B cell (primary cell): Measurements from ENCODE around the gene WRNIP1.

Experiments used
- EZH2 ChIP-seq: IDR thresholded peaks from 2 replicates; pipeline ENCODE4 v1.6.1; 2012; ENCODE audit warnings: borderline replicate concordance, low read depth, mild to moderate bottlenecking, moderate library complexity, low read length; ENCODE audit not compliant: insufficient read depth, poor library complexity, severe bottlenecking
- TF ChIP-seq, protein P1 (sequence below): fragments of 200-600 bp; IDR thresholded peaks from one replicate; pipeline ENCODE4 v1.8.0; 2022; ENCODE audit warnings: antibody characterized with exemption, mild to moderate bottlenecking

DNA sequence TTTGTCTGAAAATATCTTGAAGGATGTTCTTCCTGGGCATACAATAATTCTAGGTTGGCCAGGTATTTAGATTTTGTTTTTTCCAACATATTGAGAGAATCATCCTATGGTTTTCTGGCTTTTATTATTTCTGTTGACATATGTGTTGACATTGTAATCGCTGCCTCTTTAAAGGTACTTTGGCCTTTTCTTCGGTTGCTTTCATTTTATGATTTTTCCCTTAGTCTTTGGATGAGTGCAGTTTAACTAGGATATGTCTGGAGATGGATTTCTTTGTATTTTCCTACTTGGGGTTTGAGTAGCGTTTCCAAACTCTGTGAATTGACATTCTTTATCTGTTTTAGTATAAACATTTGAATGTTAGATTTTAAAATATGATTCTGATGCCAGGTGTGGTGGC is 65.0 kb downstream of the WRNIP1 start:
- TF ChIP-seq EZH2: no peak
- TF ChIP-seq, protein P1, sequence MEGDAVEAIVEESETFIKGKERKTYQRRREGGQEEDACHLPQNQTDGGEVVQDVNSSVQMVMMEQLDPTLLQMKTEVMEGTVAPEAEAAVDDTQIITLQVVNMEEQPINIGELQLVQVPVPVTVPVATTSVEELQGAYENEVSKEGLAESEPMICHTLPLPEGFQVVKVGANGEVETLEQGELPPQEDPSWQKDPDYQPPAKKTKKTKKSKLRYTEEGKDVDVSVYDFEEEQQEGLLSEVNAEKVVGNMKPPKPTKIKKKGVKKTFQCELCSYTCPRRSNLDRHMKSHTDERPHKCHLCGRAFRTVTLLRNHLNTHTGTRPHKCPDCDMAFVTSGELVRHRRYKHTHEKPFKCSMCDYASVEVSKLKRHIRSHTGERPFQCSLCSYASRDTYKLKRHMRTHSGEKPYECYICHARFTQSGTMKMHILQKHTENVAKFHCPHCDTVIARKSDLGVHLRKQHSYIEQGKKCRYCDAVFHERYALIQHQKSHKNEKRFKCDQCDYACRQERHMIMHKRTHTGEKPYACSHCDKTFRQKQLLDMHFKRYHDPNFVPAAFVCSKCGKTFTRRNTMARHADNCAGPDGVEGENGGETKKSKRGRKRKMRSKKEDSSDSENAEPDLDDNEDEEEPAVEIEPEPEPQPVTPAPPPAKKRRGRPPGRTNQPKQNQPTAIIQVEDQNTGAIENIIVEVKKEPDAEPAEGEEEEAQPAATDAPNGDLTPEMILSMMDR: no peak
